Stimulated activated CD4-positive, alpha-beta T cell treated with anti-CD3 and anti-CD28 coated beads, Interleukin-4, amount 100 ng/mL, for 24 hours (primary cell): Measurements from ENCODE around the gene EBI3.
"Not testable (repeated sequence)": the region's sequence is repeated elsewhere in the genome, so short reads cannot be mapped to it uniquely, and the experiment has no call there.

ENCODE experiments used
- DNase-seq: peaks from one replicate; pipeline ENCODE4 v3.0.0-alpha.2; 2020

Gene EBI3

DNA sequence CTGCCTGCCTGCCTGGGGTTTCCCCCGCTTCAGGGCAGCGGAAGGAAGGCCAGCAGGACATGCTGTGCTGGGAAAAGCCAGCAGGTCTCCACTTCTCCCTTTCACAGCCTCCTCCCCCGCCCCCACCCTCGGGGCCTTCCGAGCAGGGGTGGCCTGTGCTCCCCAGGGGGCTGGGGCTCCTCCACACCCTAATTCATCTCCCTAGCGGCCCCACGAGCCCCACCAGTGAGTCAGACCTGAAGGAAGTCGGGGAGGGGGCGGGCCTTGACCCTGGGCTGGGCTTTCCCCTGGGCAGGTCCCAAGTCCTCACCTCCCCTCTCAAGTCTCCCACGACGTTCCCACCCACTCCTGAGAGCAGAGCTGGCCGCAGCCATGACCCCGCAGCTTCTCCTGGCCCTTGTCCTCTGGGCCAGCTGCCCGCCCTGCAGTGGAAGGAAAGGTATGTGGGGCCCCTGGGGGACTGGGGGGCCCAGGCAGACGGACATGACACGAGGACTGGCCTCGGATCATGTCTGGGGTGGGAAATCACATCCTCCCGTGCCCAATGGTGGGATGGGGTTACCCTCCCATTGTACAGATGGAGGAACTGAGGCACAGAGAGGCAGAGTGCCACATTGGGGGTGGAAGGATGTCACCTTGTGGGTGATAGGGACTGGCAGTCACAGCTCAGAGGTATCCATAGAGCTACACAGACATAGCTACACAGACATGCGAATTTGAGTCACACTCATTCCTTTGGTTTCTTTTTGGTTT is at the start of gene EBI3:
TSS of gene EBI3 (plus strand) at position 345 of the 753 bp plus-strand sequence. CDS start at position 373, 28 bp downstream.
- DNase-seq: peak; percentile 61

DNA sequence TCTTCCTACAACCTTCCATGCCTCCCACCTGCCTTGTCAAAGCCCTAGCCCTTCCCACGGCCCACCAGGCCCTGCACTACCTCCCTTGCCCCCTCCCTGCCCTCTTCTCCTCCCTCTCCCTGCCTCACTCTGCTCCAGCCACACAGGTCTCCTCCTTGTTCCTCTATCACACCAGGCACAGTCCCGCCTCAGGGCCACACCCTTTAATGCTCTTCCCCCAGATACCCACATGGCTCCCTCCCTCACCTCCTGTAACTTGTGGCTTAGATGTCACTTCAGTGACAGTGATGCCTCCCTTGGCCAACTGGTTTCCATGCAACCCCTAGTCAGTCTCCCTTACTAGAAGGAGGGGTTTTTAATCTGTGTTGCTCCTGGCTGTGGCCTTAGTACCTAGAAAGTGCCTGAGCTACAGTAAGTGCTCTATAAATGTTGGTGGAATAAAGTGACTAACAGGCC is 48.2 kb upstream of the EBI3 start:
- no peak for DNase-seq

DNA sequence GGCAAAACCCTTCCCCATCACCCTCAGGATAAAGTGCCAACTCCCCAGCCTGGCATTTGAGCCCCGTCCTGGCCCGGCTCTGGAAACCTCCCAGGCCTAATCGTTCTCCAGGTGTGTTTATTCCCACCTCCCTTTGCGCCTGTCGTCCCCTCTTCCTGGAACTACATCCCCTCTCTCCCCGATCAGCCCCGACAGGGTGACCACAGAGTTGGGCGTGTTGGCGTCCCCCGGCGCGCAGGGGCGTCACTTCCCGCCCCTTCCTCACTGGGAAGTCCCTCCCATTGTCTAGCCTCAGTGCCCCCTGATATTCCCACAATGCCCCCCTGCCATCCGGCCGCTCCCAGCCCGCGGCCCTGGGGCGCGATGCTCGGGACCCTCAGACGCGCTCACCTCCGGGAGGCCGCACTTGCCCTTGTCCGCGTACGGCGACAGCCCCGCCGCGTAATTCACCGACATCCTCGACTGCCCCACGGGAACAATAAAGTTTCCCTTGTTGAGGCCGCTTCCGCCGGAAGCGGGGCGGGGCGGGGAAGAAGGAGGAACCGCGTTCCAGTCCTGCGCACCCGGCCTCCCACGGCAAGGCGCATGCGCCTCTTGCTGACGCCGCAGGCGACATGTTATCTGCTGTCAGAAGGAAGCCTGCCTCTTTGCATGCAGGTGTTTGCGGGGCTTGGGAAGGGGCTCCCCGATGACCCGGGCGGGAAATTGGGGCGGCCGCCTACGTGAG is 47.1 kb upstream of the EBI3 start, which contains the start of the genes ANKRD24 and SIRT6:
TSS of gene ANKRD24 (plus strand) at position 606 of the 727 bp plus-strand sequence. CDS start 3,737 bp downstream, outside the sequence.
TSS of gene SIRT6 (minus strand) at position 480 of the 727 bp plus-strand sequence. CDS start at position 456, 24 bp downstream.
- DNase-seq: peak; percentile 97

DNA sequence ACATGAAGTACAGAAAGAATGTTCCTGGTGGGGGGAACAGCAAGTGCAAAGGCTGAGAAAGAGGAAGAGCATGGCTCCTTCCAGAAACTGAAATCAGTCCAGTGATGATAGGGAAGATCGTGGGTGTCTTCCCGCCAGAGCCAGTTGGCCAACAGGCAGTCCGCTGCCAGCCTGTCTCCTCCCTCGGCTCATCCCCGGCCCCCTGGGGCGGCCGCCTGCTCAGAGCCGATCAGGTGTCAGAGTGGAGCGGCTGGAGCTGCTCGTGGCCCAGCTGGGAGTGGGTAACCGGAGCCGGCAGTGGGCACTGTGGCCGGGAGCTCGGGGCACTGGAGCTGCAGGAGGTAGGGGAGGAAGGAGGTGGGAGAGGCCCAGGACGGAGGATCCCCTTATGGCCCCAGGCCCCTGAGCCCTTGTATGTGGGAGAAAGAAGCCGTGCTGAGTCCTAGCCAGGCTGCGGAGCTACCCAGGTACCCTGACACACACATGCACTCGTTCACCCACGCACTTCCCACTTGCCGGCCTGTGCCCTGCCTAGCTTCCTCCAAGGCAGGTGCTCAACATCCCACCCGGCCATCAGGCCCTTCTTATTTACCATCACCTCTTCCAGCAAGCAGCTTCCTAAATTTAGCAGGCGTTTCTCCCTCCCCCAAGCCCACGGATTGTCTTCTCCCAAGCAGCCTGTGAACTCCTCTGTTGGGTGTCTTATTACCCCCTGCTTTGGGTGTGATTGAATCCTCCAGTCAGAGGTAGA is 45.2 kb upstream of the EBI3 start:
- no peak for DNase-seq

DNA sequence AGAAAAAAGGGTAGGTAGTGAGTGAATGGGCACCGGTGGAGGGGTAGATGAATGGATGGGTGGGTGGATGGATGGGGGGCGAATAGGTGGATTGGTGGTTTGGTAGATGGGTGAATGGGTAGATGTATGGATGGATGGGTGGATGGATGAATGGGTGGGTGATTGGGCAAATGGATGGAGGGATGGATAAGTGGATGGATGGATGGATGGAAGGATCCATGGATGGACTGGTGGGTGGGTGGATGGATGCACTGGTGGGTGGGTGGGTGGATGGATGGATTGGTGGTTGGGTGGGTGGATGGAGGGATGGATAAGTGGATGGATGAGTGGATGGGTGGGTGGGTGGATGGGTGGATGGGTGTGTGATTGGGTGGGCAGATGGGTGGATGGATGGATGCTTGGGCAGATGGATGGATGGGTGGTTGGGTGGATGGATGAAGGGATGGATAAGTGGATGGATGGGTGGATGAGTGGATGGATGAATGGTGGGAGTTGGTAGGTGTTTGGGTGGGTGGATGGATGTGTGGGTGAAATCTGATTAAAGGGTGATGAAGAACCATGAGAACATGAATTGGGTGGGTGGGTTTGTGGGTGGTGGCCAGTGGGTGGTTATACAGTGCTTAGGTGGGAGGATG is 44.5 kb upstream of the EBI3 start:
- no peak for DNase-seq

DNA sequence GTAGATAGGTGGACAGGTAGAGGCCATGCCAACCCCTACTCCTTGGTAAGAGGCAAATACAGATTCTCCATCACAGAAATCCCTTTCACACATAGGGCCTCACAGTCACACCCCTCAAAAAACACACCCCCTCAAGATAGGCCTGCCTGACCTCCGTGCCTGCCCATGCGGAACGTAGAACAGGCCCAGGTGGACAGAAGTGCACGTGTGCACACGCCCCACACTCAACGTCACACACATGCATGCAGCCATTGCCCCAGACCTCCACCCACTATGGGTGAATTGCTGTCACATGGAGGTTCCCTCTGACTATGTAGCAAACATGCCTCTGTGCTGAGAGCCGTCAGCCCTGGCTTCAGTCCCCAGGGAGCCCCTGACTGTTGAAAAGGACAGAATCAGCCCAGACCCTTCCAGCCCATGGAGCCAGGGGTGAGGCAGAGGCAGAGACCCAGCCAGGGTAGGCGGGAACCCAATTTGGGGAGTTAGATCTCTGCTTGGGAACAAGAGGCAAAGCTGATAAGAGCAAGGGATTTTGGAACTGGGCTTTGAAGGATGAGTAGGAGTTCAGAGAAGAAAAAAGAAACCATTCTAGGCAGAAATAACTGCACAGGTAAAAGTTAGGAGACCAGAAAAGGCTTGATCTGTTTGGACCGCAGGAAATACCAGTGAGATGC is 43.8 kb upstream of the EBI3 start:
- DNase-seq: no peak

DNA sequence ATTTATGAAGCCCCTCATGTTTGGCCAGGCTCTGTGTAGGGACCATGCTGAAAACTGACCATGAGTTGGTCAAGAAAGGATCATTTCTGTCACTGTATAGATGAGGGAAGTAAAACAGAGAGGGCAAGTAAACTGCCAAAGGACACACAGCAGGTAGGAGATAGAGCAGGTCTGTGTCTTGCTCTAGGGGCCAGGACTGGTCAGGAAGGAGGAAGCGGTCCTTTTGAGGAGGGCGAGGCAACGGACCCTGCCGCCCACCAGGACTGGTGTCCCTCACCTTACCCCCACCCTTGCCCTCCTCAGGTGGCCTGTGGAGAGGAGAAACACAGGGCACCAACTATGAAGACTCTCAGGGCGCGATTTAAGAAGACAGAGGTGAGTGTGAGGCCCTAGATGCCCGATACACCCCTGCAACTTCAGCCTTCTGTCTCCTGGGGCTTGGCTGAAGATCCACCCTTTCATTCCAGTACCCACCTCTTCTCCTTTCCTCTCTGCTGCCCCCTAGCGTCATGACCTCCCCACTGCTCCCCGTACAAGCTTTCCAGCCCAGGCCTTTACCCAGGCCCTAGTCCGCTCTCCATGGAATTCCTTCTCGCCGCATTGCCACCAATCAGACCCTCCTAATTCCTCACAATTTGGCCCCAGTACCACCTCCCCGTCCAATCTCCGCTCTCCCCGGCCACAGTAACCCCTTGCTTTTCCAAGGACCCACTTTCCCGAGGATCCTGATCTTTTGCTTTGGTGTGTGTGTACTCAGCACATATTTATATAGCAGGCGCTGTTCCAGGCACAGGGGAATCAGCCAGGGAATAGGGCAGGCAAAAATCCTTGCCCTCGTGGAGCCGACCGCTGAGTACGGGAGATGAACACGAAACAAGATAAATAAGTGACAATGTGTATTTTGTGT is 43.0 kb upstream of the EBI3 start:
- peak; percentile 87 for DNase-seq

DNA sequence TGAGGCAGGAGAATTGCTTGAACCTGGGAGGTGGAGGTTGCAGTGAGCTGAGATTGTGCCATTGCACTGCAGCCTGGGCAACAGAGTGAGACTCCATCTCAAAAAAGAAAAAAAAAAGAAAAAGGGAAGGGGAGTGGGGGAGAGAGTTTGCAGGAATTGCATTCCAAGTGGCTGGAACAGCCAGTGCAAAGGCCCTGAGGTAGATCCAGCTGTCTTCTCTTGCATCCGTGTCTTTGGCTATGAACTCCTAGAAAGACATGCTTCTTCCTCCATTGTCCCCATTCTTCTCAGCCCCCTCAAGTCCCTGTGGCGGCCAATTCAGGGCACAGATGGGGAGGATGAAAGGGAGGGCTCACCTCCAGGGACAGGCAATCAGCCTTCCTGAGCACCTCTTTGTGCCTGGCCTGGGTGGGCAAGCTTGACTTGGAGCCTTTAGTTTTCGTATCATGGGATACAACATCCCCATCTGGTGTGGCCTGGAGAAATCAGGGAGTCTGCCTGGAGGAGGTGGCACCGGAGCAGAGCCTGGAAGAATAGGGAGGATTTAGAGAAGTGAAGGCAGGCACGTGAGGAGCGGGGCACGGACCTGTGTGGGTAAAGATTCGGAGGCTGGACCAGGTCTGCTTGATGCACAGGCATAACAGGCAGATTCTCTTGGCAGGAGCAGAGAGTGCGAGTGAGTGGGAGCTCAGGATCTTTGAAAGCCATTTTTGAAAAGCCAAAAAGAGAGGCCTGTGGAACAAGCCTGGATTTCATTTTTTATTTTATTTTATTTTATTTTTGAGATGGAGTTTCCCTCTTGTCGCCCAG is 41.8 kb upstream of the EBI3 start:
- DNase-seq: no peak

DNA sequence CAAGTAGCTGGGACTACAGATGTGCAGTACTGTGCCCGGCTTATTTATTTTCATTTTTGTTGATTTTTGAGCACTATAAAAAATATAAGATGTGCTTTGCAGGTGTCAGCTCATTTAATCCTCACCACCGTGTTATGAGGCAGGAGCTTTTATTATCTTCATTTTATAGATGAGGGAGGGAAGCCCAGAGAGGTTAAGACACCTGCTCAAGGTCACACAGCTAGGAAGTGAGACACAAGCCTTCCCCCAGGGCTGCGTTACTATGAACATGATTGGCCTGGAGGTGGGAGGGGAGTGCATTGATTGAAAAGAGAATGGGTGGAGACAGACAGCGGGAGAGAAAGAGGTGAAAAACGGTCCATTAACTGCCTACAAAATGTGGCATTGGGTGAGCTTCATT is 39.7 kb upstream of the EBI3 start:
- no peak for DNase-seq

DNA sequence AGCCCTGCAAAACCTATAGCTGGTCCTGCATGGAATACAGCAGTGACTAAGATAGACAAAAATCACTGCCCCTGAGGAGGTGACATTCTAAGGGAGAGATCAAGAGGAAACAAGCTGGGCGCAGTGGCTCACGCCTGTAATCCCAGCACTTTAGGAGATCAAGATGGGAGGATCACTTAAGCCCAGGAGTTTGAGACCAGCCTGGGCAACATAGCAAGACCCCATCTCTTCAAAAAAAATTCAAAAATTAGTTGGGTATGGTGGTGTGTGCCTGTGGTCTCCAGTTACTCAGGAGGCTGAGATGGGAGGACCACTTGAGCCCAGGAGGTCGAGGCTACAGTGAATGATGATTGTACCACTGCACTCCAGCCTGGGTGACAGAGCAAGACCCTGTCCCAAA is 36.8 kb upstream of the EBI3 start:
- DNase-seq: not testable (repeated sequence)

DNA sequence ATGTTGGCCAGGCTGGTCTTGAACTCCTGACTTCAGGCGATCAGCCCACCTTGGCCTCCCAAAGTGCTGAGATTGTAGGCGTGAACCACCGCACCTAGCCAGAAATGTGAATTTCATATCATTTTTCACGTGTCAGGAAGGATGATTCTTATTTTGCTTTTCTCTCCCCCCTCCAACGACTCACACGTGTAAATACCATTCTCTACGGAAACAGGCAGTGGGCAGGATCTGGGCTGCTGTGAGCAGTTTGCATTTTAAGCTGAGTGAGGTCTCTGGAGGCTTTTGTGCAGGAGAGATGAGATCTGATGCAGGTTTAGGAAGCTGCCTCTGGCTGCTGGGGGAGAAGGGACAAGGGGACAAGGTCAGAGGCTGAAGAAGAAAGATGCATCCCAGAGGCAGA is 35.0 kb upstream of the EBI3 start:
- no peak for DNase-seq

DNA sequence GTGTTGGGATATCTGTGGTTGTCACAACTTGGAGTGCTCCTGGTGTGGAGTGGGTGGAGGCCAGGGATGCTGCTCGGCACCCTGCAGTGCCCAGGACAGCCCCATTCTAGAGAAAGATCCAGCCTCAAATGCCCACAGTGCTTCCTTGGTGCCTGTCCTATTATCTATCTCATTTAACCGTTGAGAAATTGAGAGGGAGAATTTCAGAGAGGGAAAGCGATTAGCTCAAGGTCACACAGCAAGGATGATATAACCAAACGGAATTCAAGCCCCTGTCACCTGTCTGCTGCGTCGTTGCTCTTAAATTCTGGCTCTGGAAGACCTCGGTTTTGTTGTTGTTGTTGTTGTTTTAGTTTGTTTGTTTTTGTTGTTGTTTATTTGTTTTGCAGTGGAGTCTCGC is 33.3 kb upstream of the EBI3 start:
- DNase-seq: no peak

DNA sequence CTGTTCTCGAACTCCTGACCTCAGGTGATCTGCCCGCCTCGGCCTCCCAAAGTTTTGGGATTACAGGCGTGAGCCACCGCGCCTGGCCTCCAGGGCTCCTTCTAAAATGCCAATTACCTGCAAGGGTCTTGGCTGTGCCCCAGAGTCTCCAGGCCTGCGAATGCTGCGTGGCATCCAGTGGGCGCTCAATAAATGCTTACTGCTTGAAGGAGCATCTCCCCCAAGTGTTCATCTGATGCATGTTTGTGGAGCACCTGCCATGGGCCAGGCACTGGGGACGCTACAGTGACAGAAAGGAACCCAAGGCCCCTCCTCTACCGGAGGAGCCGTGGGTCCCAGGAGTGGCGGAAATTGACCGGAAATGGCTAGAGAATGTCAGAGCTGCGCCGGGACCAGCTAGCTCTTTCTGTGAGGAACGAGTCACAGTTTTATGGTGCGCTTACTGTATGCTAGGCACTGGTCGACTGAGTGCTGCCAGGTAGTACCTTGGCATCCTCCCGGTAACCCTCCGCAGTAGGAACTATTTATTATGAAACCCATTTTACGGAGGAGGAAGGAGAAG is 32.7 kb upstream of the EBI3 start:
- DNase-seq: no peak

DNA sequence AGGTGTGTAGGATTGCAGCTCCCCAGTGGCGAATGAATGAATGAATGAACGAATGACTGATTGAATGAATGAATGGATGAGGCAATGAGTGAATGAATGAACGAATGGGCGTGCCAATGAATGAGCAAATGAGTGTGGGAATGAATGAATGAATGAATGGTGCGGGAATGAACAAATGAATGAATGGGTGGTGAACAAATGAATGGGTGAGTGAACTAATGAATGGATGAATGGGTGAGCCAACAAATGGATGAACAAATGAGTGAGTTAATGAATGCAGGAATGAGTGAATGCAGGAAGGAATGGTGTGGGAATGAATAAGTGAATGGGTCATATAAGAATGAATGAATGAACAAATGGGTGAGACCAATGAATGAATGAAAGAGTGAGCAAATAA is 32.1 kb upstream of the EBI3 start:
- no peak for DNase-seq

DNA sequence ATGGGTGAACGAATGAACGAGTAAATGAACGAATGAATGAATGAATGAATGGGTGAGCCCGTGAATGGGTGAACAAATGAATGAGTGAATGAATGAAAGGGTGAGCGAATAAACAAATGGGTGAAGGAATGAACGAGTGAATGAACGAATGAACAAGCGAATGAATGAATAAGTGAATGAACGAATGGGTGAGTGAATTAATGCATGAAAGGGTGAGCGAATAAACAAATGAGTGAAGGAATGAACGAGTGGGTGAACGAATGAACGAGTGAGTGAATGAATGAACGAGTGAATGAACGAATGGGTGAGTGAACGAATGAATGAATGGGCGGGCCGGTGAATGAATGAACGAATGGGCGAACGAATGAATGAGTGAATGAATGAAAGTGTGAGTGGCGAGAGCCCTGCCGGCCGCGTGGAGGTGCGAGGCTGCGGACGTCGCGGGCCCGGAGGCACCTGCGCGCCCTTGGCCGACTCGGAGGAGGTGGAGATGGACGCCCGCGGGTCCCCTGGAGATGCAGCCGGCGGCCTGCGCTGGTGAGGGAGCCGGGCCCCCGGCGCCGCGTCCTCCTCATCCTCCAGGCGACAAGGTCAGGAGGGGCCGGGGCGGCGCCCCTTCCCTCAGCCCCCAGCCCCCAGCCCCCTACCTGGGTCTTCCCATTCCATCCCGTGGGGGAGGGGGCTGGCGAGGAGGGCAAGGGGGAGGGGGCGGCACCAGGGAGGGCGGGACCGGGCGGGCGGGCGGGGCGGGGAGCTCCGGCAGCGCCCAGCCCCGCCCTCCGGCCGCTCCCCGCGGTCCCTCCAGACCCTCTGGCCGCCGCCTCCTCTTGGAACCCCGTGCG is 31.5 kb upstream of the EBI3 start:
- no peak for DNase-seq

DNA sequence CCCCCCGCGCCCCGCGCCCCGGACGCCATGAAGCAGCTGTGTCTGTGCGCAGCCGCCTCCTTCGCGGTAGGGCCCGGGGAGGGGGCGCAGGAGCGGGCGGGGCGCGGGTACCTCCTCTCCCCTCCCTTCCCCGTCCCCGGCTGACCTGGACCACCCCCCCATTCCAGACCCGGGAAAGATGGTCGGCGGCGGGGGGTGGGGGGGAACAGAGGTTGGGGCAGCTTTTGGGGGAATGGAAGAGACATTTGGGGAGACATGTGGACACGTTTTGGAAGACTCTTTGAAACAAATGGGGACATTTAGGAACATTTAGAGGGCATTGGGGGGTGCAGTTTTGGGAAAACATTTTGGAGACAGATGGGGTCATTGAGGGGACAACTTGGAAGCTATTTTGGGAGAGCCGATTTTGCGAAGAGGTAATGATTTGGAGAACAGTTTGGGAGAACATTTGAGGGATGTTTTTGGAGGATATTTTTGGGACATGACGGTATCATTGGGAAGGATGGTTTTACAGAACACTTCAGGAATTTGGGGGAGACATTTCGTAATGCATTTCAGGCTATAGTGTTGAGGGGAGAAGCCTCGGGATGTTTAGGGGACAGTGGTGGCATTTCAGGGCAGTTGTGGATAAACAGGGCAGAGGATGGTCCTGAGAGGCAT is 30.7 kb upstream of the EBI3 start:
- DNase-seq: no peak

DNA sequence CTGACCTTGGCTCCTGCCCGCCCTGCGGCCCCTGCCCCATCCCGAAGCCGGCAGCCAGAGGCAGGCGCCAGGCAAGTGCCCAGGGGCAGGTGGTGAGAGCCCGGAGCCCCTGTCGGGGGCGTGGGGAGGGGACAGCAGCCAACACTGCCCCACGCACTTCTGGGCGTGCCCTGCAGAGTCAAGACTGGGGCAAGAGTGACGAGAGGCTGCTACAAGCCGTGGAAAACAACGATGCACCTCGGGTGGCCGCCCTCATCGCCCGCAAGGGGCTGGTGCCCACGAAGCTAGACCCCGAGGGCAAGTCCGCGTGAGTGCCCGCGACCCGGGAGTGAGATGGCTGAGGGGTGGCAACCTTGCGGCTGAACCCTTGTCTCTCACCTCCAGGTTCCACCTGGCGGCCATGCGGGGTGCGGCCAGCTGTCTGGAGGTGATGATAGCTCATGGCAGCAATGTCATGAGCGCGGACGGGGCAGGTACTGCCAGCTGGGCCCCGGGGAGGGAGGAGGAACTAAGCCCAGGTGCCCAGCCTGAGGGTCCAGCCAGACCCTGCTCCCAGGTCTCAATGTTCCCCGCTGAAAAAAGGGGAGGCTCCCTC is 29.5 kb upstream of the EBI3 start:
- DNase-seq: no peak
